Activated CD8-positive, alpha-beta memory T cell treated with anti-CD3 and anti-CD28 coated beads for 48 hours (primary cell): ENCODE results near the gene ADRB2.
"Not testable (repeated sequence)": the region's sequence is repeated elsewhere in the genome, so short reads cannot be mapped to it uniquely, and the experiment has no call there.

Experiments used
- DNase-seq, 3 experiments: peaks; one replicate each; pipeline ENCODE4 v3.0.0-alpha.2; 2020; ENCODE audit warnings: low read depth in 2 of 3, low spot score in 2 of 3

The ADRB2 gene

GRCh38 chr5:148853868-148854267 lies 27.5 kb downstream of the ADRB2 start:
- no peak for DNase-seq

GRCh38 chr5:148855249-148856008 lies 29.0 kb downstream of the ADRB2 start:
- no peak for DNase-seq

- no peak for DNase-seq
Observed at GRCh38 chr5:148856009-148856367, 29.6 kb downstream of the ADRB2 start.

GRCh38 chr5:148856424-148856823 lies 30.0 kb downstream of the ADRB2 start:
- no peak for DNase-seq

- DNase-seq = no peak
Observed at GRCh38 chr5:148857474-148857873, 31.1 kb downstream of the ADRB2 start.

GRCh38 chr5:148858106-148858505 lies 31.7 kb downstream of the ADRB2 start:
- DNase-seq = no peak

GRCh38 chr5:148858547-148858946 lies 32.1 kb downstream of the ADRB2 start:
- no peak for DNase-seq

GRCh38 chr5:148859703-148860102 lies 33.3 kb downstream of the ADRB2 start:
- no peak for DNase-seq

- no peak for DNase-seq
Observed at GRCh38 chr5:148860599-148860998, 34.2 kb downstream of the ADRB2 start.

- no peak for DNase-seq
Observed at GRCh38 chr5:148861088-148861487, 34.7 kb downstream of the ADRB2 start.

GRCh38 chr5:148861696-148862095 lies 35.3 kb downstream of the ADRB2 start:
- no peak for DNase-seq

- DNase-seq = no peak
Observed at GRCh38 chr5:148864113-148864841, 37.9 kb downstream of the ADRB2 start.

- DNase-seq = no peak
Observed at GRCh38 chr5:148866024-148866423, 39.6 kb downstream of the ADRB2 start.

- DNase-seq = no peak
Observed at GRCh38 chr5:148873120-148873519, 46.7 kb downstream of the ADRB2 start.

GRCh38 chr5:148873690-148874485 lies 47.5 kb downstream of the ADRB2 start:
- no peak for DNase-seq

- DNase-seq = no peak
Observed at GRCh38 chr5:148875205-148875875, 48.9 kb downstream of the ADRB2 start.

GRCh38 chr5:148877436-148877835 lies 51.0 kb downstream of the ADRB2 start:
- DNase-seq = not testable (repeated sequence)
